SKM-1 treated with dmso at 0.1 percent for 144 hours (cell line): ENCODE results near the gene PARP16.
A peak's percentile ranks its signal among the peaks of the same experiment; 100 is the strongest.

Source experiments
- DNase-seq: peaks from one replicate; lab custom pipeline; 2025; ENCODE audit not compliant: unreplicated experiment; lab: John Stamatoyannopoulos, UW

Gene PARP16

DNA sequence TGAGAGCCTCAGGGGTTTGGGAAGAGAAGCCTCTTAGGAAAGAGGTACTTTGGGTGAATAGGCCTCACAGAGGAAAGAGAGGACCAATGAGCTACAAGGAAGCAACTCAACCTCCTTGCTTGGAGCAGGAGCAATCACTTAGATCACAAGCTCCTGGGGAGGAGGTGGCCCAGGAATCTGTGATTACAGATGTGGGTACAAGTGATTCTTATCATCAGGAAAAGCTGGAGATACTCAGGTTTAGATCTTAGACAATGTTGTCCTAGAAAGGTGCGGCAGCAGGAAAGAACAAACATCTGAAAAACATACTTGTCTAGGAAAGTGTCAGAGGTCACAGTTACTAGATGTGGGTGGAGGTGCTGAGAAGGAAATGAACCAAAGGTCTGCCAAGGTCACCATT is 8.2 kb downstream of the PARP16 start:
- DNase-seq, result no peak

DNA sequence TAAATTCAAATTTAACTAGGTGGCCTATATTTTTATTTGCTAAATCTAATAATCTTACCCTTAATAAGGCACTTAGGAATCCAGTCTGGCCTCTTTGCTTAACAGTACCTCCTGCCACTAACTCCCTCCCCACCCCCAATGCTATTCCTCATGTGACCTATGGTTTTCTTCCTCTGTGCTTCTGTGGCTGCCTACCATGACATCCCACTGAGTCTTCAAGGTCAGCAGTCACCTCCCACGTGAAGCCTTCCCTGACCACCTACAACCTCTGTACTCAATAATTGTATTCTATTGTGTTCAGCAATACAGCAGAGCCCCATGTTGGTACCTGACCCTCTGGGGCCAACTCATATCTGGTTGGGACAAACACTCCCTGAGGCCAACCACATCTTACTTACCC is 9.7 kb downstream of the PARP16 start:
- no peak for DNase-seq

DNA sequence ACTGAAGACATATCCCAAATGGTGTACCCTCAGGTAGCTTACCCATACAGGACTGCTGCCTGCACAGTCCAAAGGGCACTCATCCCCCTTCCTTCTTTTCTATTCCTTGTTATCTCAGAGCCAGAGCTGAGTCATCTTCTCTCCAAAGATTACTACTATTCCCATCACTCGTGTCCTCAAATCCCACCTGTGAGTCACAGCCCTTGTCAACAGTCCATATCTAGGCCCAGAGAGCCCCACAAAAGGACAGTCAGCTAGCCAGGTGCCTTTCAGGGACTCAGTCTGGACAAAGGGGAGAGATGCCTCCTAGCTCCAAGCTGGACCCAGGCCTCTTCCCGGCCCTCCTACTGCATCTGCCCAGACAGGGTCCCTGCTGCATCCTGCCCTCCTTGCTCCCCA is 11.0 kb downstream of the PARP16 start:
- DNase-seq, result no peak

DNA sequence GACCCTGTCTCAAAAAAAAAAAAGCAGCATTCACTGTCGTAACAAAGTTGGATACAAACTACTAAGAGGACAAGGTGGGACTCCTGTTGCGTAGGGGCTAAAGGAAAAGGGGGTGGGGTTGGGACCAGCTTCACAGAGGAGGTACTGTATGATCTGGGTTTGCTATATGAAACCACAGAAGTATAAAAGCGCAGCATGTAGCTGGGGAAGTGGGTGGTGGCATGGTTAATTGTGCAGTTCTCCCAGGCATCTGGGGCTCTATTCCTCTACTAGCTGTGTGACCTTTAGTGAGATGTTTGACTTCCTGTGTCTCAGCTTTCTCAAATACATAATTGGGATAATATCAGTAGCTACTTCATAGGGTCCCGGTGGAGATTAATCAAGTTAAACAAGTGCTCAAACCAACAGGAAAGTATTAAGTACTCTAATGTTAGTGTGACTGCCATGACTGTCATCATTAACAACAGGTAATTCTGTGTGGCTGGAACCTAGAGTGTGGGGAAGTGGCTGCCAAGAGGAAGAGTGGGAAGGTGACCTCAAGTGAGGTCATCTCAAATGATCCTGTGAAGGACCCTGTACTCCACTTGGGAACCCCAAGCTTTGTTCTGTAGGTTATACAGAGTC is 11.5 kb downstream of the PARP16 start:
- no peak for DNase-seq

DNA sequence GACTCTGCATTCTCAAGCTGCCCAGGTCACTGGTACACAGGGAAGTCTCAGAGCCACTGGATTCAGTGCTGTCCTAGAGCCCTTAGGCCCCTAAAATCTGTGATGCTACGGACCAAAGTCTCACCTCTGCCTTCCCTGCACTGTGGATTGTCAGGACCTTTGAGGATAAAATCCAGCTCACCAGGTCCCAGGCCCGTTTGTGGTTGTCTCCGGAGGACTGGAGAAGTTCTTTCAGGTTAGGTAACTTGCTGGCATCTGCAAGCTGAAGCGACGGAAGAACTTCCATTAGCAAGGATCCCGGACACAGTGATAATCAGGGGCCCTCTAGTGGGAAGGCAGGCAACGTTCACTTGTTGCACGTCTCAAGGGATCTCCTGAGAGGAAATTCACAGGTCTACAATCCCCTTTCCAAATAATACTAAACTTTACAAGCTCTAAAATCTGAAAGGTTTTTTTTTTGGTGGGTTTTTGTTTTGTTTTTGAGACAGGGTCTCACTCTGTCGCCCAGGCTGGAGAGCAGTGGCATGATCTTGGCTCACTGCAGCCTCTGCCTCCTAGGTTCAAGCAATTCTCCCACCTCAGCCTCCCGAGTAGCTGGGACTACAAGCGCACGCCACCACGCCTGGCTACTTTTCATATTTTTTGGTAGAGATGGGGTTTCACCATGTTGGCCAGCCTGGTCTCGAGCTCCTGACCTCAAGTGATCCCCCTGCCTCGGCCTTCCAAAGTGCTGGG is 15.7 kb downstream of the PARP16 start:
- DNase-seq, result peak; percentile 33

DNA sequence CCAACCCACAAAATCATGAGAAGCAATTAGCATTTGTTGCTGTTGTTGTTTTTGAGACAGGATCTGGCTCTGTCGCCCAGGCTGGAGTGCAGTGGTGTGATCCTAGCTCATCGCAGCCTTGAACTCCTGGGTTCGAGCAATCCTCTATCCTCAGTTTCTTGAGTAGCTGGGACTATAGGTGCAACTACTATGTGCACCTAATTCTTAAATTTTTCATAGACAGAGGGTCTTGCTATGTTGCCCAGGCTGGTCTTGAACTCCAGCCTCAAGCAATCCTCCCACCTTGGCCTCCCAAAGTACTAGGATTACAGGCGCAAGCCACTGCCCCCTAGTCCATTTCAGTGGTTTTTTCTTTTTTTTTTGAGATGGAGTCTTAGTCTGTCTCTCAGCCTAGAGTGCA is 18.3 kb downstream of the PARP16 start:
- no peak for DNase-seq

DNA sequence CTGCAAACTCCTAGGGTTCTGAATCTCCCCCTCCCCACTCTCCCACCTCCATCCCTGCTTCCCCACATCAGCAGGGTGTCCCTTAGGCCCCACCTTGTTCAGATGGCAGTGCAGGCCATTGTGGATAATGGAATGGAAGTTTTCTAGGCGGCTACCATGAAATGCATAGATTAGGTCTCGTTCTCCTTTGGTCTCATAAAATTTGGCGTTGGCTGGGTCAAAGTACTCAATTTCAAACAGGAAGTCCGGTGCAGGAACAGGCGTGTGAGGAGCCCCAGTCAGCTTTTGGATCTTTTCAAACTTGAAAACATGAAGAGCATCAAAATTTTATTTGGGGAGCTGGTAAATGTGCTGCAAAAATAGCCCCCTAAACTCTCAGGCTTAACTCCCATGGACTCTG is 20.2 kb downstream of the PARP16 start:
- no peak for DNase-seq

DNA sequence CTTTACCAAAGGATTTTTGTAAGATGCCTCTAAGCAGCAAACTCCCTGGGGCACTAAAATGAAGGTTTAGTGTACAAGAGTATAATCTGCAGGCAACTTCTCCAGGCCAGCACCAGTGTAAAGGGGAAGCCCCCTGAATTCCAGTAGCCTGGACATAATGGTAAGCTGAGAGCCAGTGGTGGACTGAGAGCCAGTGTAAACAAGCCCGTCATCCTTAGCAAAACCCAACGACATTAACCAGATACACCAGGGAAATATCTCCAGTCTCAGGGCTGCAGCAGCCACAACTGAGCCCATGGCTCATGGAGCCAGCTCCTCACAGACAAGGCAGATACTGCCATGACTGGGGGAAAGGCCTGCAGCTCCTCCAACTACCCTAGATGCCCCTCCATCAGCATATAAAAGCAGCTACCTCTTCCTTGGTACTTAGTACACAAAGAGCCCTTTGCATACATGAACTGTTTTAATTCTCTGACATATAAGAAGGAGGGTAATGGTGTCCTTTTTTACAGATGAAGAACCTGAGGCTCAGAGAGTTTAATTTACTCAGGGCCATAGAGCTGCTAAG is 21.7 kb downstream of the PARP16 start:
- DNase-seq, result no peak

DNA sequence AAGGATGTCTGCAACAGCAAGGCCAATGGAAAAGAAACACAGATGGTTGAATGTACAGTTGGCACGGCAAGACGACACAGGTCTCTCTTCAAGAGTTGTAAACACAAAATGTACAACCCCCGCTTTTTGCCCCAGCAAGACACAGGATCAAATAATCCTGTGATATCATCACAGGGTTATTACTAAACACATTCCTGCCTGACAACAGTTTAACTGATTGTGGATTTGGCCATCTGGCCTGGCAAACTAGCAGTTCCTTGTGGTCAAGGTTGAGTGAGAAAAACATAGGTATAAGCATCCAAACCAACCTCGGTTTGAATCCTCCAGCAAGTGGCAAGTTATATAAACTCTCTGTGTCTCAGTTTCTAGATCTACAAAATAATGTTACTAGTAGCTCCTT is 23.4 kb downstream of the PARP16 start:
- DNase-seq, result no peak

DNA sequence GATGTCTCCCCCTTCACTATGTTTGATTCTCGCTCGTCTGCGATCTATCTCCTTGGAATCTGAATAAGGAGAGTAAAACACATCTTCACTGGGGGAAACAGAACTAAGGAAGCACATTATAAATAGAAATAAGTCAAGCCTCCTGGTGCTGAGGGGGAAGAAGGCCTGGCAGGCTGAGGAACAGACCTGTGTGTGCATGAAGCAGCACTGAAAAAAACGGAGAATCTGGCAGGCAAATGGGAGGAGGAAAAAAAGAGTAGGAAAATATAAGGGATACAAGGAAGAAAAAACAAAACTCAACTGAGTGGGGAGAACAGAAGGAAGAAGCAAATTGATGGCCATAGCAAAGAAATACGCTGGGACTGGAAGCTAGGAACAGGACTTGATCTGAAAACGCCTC is 25.7 kb downstream of the PARP16 start:
- no peak for DNase-seq

DNA sequence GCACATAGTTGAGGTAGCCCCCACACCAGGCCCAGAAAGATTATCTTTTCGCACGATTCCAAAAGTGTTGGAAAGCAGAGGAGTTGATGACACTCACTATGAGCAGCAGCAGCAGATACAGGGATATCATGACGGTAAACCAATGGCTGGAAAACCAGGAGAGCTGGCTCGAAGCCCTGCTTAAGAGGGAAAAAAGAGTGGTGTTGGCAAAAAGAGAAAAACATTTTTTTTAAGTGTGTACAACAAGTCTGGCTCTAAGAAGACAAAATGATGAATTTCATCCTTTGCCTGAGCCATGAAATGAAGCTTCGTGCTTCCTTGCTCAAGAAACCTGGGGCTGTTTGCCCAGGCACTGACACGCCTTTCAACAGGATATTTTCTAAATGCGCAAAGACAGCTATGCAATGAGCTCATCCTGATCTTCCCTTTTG is 27.3 kb downstream of the PARP16 start:
- no peak for DNase-seq

DNA sequence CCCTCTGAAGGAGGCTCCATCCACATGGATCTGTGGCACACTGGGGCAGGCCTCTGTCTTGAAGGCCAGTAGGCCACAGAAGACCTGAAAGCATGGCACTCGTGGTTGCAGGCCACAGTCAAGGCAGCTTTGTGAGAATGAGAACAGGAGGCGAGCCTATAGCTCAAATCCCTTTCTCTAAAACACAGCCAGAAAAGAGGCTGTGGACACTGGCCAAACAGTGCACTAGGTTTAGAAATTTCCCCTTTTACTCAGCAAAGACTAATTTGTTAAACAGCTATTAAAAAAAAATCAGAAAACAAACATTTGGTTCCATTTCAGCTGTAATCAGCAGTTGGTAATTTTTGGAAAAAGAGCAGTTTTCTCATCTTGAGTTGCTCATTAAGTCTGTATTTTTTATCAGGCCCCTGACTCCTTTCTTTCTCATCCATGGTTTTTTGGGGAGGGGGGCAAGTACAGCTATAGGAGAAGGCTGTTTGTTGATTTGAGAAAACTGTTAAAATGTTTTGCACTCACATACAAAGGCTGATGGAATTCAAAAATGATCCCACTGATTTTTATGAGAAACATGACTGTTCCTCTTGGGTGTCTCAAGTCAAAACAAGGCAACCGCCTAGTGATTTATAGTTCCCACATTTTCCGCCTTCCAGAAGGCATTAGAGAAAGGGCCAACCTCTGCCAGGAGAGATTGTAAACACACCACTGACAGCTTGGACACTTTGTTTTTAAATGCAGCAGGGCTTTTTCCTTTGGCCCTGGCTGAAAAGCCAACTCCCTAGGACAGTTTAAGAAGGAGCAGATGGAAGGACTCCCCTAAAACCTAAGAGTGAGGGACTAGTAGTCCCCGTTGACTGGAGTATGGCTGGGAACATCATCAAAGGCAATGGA is 28.1 kb downstream of the PARP16 start:
- DNase-seq, result no peak

DNA sequence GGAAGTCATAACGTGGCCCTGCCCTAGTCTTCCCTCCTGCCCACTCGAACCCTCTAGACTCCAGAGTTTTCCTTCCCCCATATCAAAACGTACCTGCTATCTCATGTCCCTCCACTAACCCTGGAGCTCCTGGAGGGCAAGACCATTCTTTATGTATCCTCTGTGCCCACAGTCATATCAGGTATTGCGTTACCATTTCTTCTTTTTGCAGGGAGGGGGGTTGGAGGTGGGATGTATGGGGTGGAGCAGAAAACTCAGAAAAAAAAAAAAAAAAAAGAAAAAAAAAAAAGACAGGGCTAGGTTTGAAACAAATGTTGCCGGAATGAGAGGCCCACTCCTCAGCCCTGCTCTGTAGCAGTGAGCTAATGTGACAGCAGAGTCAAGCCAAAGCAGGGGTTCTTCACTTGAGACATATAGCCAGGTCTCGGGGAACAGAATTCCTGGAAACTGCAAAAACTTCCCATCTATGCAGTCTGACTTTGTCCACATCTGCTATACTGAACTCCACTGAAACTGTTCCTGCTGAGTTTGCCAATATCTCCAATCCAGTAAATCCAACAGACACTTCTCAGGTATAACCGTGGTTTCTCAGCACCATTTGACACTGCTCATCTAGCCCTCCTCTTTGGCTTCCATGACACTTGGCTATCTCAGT is 31.1 kb downstream of the PARP16 start:
- no peak for DNase-seq

DNA sequence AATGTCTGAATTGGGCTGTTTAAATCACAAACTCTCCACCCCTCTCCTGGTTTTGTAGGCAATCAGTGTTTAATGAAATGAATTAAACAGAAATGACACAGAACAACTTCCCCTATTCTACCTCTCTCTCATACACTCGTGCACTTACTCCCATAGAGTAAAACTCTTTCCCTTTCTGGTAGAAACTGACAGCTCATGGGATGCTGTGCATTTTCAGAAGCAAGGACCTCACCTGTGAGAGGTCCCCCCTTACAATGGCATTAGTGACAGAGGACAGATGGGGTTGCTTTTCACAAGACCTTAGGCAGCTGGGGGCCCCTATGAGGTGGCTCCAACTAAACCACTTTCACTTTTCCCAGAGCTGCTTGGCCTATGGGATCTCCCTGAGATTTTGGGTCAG is 31.9 kb downstream of the PARP16 start:
- no peak for DNase-seq

DNA sequence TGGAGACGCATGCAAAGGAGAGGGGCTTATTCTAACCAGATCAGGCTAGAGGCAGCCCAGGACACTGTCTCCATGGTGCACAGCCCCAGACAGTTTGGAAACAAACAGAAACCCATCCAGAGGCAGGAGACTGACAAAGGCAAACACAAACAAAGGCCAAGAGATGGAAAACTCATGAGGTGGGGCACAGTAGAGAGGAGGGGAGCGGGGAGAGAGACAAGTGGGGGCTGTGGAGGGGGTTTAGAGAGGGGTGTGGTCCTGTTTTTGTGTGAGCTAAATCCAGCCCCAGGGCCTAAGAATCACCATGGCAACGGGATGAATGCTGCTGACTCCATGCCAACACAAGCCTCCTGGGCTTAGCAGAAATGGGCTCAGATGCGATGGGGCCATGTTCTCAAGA is 32.3 kb downstream of the PARP16 start:
- DNase-seq, result no peak

DNA sequence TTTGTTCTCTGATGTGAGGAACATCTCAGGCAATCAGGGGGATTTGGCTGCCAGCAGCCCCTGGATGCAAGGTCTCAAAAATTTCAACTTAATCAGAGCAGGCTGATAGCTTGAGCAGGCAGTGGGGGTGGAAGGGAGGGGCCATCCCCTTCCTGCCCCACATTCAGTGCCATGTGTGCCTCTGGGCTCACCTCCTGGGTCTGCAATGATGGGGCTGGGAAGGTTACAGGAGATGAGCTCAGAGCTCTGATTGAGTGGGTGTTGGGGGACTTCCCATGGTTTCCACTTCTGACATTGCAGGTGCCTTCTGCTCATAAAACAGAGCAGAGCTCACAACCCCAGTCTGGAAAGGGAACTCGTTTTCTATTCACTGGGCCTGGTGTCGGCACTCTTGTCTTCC is 37.0 kb downstream of the PARP16 start:
- no peak for DNase-seq

DNA sequence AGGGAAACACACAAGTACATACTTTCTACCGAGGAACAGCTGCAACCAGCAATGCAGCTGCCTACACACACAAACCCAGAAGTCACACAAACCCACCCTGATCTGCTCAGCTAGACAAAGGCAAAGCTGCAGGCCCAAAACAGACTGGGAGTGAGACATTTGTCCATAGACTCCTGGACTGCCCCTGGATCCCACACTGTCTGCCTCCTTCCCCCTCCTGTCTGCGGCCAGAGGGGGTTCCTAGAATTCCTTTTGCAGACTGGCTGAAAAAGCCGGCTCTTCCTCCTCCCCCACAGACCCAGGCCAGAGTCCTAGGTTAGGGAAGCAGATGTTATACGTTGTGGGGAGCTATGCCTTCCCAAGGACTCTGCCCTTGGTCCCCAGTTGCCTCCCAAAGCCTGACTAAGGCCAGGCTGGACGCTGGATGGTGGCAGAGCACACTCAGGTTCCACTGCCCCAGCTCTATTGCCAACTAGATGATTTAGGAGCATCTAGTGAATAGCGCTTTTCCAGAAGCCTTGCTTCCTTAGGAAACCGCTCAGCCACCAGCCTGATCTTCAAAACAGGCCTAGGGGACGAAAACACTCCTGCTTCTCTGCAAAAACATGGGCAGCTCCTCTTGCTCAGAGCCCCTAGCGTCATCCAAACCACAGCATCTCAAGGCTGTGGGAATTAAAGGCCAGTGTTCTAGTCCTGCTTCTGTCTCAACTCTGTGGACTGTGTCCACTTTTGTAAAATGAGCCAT is 38.0 kb downstream of the PARP16 start:
- DNase-seq, result no peak

DNA sequence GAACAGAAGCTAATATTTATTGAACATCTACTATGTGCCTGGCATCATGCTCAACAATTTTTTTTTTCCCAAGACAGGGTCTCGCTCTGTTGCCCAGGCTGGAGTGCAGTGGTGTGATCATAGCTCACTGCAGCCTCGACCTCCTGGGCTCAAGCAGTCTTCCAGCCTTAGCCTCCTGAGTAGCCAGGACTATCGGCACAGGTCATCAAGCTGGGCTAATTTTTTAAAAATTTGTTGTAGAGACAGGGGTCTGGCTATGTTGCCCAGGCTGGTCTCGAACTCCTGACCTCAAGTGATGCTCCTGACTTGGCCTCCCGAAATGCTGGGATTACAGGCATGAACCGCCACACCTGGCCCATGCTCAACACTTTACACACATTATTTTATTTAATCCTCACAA is 39.7 kb downstream of the PARP16 start:
- DNase-seq, result no peak

DNA sequence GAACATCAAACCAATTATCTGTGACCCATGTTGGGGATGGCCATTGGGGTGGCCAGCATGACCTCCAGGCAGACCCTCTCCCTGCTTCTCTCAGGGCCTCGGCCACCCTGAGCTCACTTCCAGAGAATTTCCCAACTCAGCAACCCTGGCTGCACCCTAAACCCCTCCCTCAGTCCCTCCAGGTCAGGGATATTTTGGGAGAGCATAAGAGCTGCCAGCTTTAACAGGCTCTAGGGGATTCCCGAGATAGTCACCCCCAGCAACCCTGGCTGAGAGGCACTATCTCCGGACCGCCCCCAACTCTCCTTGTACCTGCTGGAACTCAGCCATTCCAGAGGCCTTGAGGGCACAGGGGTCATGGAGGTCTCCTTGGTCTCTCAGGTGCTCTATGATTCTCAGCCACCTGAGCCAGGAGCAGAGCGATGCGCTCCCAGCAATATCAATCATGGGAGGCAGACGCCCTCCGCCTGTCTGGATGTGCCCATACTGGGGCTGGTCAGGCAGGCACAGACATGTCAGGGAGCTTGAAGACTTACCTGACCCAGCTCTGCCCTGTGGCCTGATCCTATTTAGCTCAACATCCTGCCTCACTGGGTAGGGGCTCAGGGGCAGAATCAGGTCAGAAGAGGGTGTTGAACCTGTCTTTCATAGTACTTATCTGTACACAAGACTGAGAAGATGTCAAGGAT is 40.5 kb downstream of the PARP16 start:
- DNase-seq, result no peak
